NCI-H226 (cell line): ENCODE measurements around the gene CCR6.
"Not testable (repeated sequence)": the region's sequence is repeated elsewhere in the genome, so short reads cannot be mapped to it uniquely, and the experiment has no call there.

Experiments
- DNase-seq: peaks from one replicate; pipeline ENCODE4 v3.0.0-alpha.2; 2015

CCR6 gene

DNA sequence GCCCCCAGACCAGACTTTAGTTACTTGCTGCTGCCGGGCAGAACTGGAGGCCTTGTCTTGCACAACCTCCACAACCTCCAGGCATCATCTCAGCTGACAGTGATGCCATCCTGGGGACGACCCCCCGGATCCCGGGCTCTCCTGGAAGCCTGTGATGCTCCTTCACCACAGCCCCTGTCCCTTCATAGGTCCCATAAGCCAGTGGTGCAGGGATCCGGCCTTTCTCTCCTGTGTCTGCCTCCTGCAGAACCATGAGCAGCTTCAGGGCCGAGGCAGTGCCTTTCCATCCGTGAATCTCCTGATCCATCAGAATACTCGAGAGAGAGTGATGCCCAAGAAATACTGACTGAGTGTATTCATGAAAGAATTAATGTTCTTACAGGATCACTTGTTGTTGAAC, 57.2 kb downstream of the CCR6 start:
- not testable (repeated sequence) for DNase-seq

DNA sequence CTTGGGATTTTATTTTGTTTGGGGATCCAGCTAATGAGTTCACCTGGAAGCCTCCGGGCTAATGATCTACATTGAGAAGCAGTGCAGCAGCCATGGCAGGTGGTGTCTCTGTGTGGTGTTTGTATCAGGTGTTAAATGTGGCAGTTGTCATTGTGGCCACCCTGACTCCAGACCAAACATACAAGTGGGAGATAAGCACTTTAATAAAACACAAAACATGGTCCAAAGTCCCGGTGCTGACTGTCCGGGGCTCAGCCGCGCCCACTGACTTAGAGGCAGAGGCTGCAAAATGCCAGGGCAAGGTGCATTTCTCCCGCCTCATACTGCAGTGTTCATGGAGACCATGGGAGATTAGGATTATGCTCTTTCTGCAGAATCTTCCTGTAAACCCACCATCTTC, 58.5 kb downstream of the CCR6 start:
- DNase-seq = not testable (repeated sequence)

DNA sequence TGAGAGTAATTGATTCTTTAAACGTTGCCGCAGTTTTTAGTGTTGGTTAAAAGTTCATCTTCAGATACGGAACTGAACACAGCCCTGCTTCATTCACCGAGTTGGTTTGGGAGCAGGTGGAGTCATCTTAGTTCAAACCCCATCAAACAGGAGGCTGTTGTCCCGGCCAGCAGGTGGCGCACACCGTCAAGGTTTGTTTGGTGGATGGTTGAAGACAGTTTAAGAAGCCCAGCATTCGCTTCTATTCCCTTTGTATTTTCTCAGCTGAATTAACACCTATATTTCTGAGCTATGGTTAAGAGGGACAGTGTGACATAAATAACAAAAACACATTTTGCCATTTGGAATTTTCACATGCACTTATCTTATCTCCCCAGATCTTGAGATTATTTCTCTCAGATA, 60.0 kb downstream of the CCR6 start:
- DNase-seq = not testable (repeated sequence)

DNA sequence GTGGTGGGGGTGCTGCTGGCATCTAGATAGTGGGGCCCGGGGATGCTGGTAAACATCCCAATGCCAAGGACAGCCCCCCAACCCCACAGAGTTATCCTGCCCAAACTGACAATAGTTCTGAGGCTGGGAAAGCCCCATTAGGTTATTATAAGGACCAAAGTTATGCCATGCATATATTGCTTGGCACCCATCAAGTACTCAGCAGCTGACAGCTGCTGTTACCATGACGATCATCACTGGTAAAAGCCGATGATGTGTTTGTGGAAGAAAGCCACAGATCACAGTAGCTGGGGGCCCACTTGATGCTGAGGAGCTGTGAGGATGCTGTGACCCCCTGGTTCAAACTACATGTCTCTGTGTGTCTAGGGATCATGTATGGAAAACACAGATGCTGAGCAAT, 62.2 kb downstream of the CCR6 start:
- not testable (repeated sequence) for DNase-seq

DNA sequence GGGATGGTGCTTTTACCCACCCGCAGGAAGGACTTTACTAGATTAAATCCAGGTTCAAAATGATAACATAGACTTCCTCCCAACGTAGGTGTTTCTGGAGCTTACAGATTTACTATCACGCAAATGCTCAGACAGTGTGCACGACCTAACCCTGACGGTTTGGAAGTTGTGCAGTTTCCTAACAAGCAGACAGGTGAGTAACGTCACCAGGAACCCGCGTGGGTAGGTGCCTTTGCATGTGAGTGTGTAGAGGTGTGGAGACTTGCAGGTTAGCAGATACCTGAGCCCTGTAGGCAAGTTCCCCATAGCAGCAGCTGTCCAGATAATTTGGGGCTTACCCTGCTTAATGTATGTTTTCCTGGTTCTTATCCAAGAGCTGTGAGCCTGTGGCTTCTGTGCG, 64.4 kb downstream of the CCR6 start:
- DNase-seq = not testable (repeated sequence)
